HCT116 (cell line): ENCODE data around the gene ABHD12. TPM values are rescaled to one million over a fixed set of nuclear protein-coding genes. Genes with fewer than 3 reads are reported as not detected.

Experiments used
- ATAC-seq: fragments of 200-7000 bp; cut with Tn5 transposase; 2 replicates; pipeline ENCODE4 v1.9.1; 2020; ENCODE audit warnings: mild to moderate bottlenecking, moderate library complexity
- BruUV-seq: library from RNA; stranded (reverse); fragments of 400-500 nt; replicated peaks from 2 replicates; lab custom pipeline; 2021; lab: Mats Ljungman, UMichigan
- CTCF ChIA-PET: fragments of 300-600 bp; sonication (Branson Sonifier 250); formaldehyde crosslinking; loops from one replicate; lab custom pipeline; 2021; ENCODE audit warnings: antibody characterized with exemption; lab: Charles Lee
- POLR2A ChIA-PET: fragments of 300-600, 350-600 bp; sonication (Branson Sonifier 250); formaldehyde crosslinking; loops from one replicate; lab custom pipeline; 2021; ENCODE audit warnings: antibody characterized with exemption; lab: Charles Lee
- RAD21 ChIA-PET, 2 experiments: fragments of 300-600 bp; sonication (Branson Sonifier 250); formaldehyde crosslinking; loops; one replicate each; lab custom pipeline; 2023; ENCODE audit warnings: low total read pairs in 2 of 2; ENCODE audit not compliant: uncharacterized antibody in 2 of 2, unreplicated experiment in 2 of 2, low non-redundant PET in 1 of 2; lab: Charles Lee
- DNase-seq: peaks from one replicate; pipeline ENCODE4 v3.0.0-alpha.2; 2010; ENCODE audit warnings: low read depth, low spot score
- H2AFZ ChIP-seq: fragments of 200-600 bp; shearing (Covaris generic), sonication (generic); 2 replicates; pipeline ENCODE4 v1.6.1; 2017; ENCODE audit warnings: low read depth, mixed run types, mixed read lengths, antibody characterized with exemption, low read length; ENCODE audit not compliant: poor library complexity, severe bottlenecking
- H3K27ac ChIP-seq: 2 replicates; pipeline ENCODE4 v1.5.1; 2012; ENCODE audit warnings: low read depth, low read length
- H3K27me3 ChIP-seq: fragments of 200-600 bp; sonication (generic); 2 replicates; pipeline ENCODE4 v1.6.1; 2016; ENCODE audit warnings: mixed run types, low read length, mixed read lengths; ENCODE audit not compliant: insufficient read depth
- H3K36me3 ChIP-seq, 2 experiments: fragments of 200-500 bp in 1 of 2; fragments of 200-600 bp in 1 of 2; sonication (Bioruptor generic) in 1 of 2; sonication (generic) in 1 of 2; 2 replicates each; pipeline versions ENCODE4 v1.5.1 to v1.6.1; 2014 to 2016; ENCODE audit warnings: low read length in 2 of 2, inconsistent platforms in 1 of 2, mixed read lengths in 1 of 2, mixed run types in 1 of 2; ENCODE audit not compliant: insufficient read depth in 2 of 2, control insufficient read depth in 1 of 2
- H3K4me1 ChIP-seq, 2 experiments: fragments of 200-600 bp in 1 of 2; sonication (generic) in 1 of 2; 2 replicates each; pipeline versions ENCODE4 v1.5.1 to v1.6.1; 2012 to 2017; ENCODE audit warnings: low read length in 2 of 2, inconsistent platforms in 1 of 2, mild to moderate bottlenecking in 1 of 2, mixed read lengths in 1 of 2, mixed run types in 1 of 2, moderate library complexity in 1 of 2; ENCODE audit not compliant: insufficient read depth in 2 of 2, control insufficient read depth in 1 of 2
- H3K4me2 ChIP-seq: fragments of 200-600 bp; sonication (generic); 2 replicates; pipeline ENCODE4 v1.6.1; 2017; ENCODE audit warnings: mixed run types, low read length, mixed read lengths
- H3K4me3 ChIP-seq, 2 experiments: fragments of 200-600 bp in 1 of 2; sonication (generic) in 1 of 2; replicated peaks in 1 of 2; 2 replicates each; pipeline ENCODE4 v1.5.1; 2011 to 2016; ENCODE audit warnings: low read length in 2 of 2, control low read depth in 1 of 2, low read depth in 1 of 2, mild to moderate bottlenecking in 1 of 2, mixed read lengths in 1 of 2, mixed run types in 1 of 2
- H3K79me2 ChIP-seq: fragments of 200-600 bp; sonication (generic); 2 replicates; pipeline ENCODE4 v1.6.1; 2017; ENCODE audit warnings: mild to moderate bottlenecking, mixed run types, low read length, moderate library complexity, mixed read lengths; ENCODE audit not compliant: insufficient read depth
- H3K9ac ChIP-seq: fragments of 200-600 bp; sonication (generic); 2 replicates; pipeline ENCODE4 v1.6.1; 2016; ENCODE audit warnings: low read length, mixed read lengths
- H3K9me2 ChIP-seq: fragments of 200-600 bp; sonication (generic), shearing (Covaris generic); 2 replicates; pipeline ENCODE4 v1.6.1; 2017; ENCODE audit warnings: mixed run types, mild to moderate bottlenecking, moderate library complexity; ENCODE audit not compliant: insufficient read depth
- H3K9me3 ChIP-seq, 2 experiments: fragments of 200-500 bp in 1 of 2; fragments of 200-600 bp in 1 of 2; sonication (Bioruptor generic) in 1 of 2; sonication (generic) in 1 of 2; 2 replicates each; pipeline ENCODE4 v1.6.1; 2014 to 2017; ENCODE audit warnings: low read length in 2 of 2, mixed read lengths in 2 of 2, inconsistent platforms in 1 of 2, low read depth in 1 of 2, mild to moderate bottlenecking in 1 of 2, mixed run types in 1 of 2, moderate library complexity in 1 of 2; ENCODE audit not compliant: control insufficient read depth in 1 of 2, insufficient read depth in 1 of 2
- H4K20me1 ChIP-seq: fragments of 200-600 bp; sonication (generic), shearing (Covaris generic); 2 replicates; pipeline ENCODE4 v1.6.1; 2017; ENCODE audit warnings: mixed run types, mild to moderate bottlenecking, moderate library complexity; ENCODE audit not compliant: insufficient read depth
- EGR1 ChIP-seq: IDR thresholded peaks from 2 replicates; pipeline ENCODE4 v1.6.1; 2012; ENCODE audit warnings: low read depth
- EZH2 ChIP-seq: fragments of 200-600 bp; sonication (generic); IDR thresholded peaks from 2 replicates; pipeline ENCODE4 v1.6.1; 2017; ENCODE audit warnings: antibody characterized with exemption, mixed run types
- JUND ChIP-seq: IDR thresholded peaks from 2 replicates; pipeline ENCODE4 v1.6.1; 2012
- POLR2A ChIP-seq: IDR thresholded peaks from 2 replicates; pipeline ENCODE4 v1.7.0; 2011; ENCODE audit warnings: borderline replicate concordance; ENCODE audit not compliant: insufficient read depth, insufficient read length; ENCODE audit errors: extremely low read depth
- POLR2AphosphoS5 ChIP-seq: IDR thresholded peaks from 2 replicates; pipeline ENCODE4 v1.6.1; 2011; ENCODE audit warnings: mild to moderate bottlenecking, low read depth, low read length, moderate library complexity
- RAD21 ChIP-seq: IDR thresholded peaks from 2 replicates; pipeline ENCODE4 v1.6.1; 2012; ENCODE audit warnings: low read depth, mild to moderate bottlenecking
- SIN3A ChIP-seq: IDR thresholded peaks from 2 replicates; pipeline ENCODE4 v1.6.1; 2012; ENCODE audit warnings: low read depth
- SRF ChIP-seq: IDR thresholded peaks from 2 replicates; pipeline ENCODE4 v1.6.1; 2012; ENCODE audit warnings: low read depth
- TCF7L2 ChIP-seq: IDR thresholded peaks from 2 replicates; pipeline ENCODE4 v1.7.0; 2011; ENCODE audit warnings: borderline replicate concordance, inconsistent platforms; ENCODE audit not compliant: insufficient read depth, insufficient read length; ENCODE audit errors: extremely low read depth
- YY1 ChIP-seq: IDR thresholded peaks from 2 replicates; pipeline ENCODE4 v1.6.1; 2011; ENCODE audit warnings: low read length, low read depth, moderate library complexity, mild to moderate bottlenecking; ENCODE audit not compliant: insufficient replicate concordance; ENCODE audit errors: extremely low read depth
- ZNF274 ChIP-seq: fragments of 200-500 bp; sonication (Bioruptor generic); IDR thresholded peaks from 2 replicates; pipeline ENCODE4 v1.6.1; 2014; ENCODE audit warnings: mild to moderate bottlenecking, low read depth, low read length, inconsistent platforms
- intact Hi-C: fragments of 100-400 bp; cut with micrococcal nuclease; formaldehyde crosslinking; loops from 2 replicates; pipeline ENCODE4 v1.10.0; 2022
- total RNA-seq: library from RNA; stranded (reverse); gene quantifications from one replicate; pipeline ENCODE4 v1.2.1, GENCODE V29; 2021; ENCODE audit not compliant: unreplicated experiment
- TF ChIP-seq, protein P1 (sequence below): IDR thresholded peaks from 2 replicates; pipeline ENCODE4 v1.6.1; 2011; ENCODE audit warnings: mild to moderate bottlenecking, low read length, moderate library complexity; ENCODE audit not compliant: insufficient replicate concordance; ENCODE audit errors: extremely low read depth
- TF ChIP-seq, protein P2 (sequence below): IDR thresholded peaks from 2 replicates; pipeline ENCODE4 v1.6.1; 2012; ENCODE audit warnings: low read depth
- TF ChIP-seq, protein P3 (sequence below): IDR thresholded peaks from 2 replicates; pipeline ENCODE4 v1.6.1; 2012

Gene ABHD12
- total RNA-seq, 1 experiment from 2014 or later, result 31.7 TPM

DNA sequence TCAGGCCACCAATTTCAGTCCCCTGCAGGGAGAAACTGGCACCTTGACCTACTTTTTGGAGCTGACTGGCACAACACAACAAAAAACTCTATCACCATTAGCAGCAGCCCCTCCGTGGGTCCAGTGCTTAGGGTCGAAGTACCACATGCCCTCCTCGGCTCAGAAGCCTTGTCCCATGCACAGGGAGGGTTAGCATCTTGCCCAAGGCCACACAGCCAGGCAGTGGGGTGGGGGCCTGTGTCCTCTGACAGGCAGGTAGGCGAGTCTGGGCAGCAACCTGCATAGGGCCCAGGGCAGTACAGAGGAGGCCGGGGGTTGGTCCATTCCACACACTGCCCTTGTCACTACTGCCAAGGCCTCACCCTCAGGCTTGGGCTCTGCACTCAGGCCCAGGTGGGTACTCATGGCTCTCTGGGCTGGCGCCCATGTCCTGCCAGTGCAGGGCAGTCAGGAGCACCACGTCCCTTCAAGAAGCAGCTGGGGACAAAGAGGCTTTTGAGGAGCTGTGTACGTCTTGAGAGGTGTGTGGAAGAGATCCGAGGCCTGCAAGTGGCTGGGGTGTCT is 89.2 kb downstream of the ABHD12 start:
- POLR2A ChIA-PET, result interaction anchor here (2.1 kb wide), 1 partner anchor 54 kb away, joined by 4 read pairs; the partner anchor contains the start of gene PYGB

More for the DNA sequence above, 89.2 kb downstream of the ABHD12 start:
- no peaks in the 10 kb centered on the region for H3K27me3 ChIP-seq
- ChIA-PET CTCF (interaction anchor here (2.0 to 3.3 kb wide), 2 partner anchors 97 to 162 kb away, joined by 4 to 34 read pairs; no protein-coding TSS in a partner anchor), RAD21 (no interaction called here)
- peaks cover 23 to 24% of the 10 kb centered on the region in 2 experiments for H3K4me1 ChIP-seq
- H3K27ac ChIP-seq, result no peak overlapping the region
- no peak overlapping the region for H2AFZ ChIP-seq
- no TSS peak for BruUV-seq
- DNase-seq (no peak), ATAC-seq (no peak)
- TF ChIP-seq, protein P1, sequence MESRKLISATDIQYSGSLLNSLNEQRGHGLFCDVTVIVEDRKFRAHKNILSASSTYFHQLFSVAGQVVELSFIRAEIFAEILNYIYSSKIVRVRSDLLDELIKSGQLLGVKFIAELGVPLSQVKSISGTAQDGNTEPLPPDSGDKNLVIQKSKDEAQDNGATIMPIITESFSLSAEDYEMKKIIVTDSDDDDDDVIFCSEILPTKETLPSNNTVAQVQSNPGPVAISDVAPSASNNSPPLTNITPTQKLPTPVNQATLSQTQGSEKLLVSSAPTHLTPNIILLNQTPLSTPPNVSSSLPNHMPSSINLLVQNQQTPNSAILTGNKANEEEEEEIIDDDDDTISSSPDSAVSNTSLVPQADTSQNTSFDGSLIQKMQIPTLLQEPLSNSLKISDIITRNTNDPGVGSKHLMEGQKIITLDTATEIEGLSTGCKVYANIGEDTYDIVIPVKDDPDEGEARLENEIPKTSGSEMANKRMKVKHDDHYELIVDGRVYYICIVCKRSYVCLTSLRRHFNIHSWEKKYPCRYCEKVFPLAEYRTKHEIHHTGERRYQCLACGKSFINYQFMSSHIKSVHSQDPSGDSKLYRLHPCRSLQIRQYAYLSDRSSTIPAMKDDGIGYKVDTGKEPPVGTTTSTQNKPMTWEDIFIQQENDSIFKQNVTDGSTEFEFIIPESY, result no peak
- TF ChIP-seq ZNF274 (no peak), EZH2 (no peak), POLR2A (no peak), TCF7L2 (no peak), SRF (no peak), JUND (no peak), POLR2AphosphoS5 (no peak), RAD21 (no peak), SIN3A (no peak), YY1 (no peak), EGR1 (no peak)
- TF ChIP-seq, protein P2, sequence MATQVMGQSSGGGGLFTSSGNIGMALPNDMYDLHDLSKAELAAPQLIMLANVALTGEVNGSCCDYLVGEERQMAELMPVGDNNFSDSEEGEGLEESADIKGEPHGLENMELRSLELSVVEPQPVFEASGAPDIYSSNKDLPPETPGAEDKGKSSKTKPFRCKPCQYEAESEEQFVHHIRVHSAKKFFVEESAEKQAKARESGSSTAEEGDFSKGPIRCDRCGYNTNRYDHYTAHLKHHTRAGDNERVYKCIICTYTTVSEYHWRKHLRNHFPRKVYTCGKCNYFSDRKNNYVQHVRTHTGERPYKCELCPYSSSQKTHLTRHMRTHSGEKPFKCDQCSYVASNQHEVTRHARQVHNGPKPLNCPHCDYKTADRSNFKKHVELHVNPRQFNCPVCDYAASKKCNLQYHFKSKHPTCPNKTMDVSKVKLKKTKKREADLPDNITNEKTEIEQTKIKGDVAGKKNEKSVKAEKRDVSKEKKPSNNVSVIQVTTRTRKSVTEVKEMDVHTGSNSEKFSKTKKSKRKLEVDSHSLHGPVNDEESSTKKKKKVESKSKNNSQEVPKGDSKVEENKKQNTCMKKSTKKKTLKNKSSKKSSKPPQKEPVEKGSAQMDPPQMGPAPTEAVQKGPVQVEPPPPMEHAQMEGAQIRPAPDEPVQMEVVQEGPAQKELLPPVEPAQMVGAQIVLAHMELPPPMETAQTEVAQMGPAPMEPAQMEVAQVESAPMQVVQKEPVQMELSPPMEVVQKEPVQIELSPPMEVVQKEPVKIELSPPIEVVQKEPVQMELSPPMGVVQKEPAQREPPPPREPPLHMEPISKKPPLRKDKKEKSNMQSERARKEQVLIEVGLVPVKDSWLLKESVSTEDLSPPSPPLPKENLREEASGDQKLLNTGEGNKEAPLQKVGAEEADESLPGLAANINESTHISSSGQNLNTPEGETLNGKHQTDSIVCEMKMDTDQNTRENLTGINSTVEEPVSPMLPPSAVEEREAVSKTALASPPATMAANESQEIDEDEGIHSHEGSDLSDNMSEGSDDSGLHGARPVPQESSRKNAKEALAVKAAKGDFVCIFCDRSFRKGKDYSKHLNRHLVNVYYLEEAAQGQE, result no peak
- TF ChIP-seq, protein P3, sequence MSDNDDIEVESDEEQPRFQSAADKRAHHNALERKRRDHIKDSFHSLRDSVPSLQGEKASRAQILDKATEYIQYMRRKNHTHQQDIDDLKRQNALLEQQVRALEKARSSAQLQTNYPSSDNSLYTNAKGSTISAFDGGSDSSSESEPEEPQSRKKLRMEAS, result no peak
- H3K36me3 ChIP-seq, result peaks cover 3 to 6% of the 10 kb centered on the region in 2 experiments; a peak in 1 of 4 replicates
- no peaks in the 10 kb centered on the region for H3K9me3 ChIP-seq
- H3K4me2 ChIP-seq, result no peak overlapping the region
- intact Hi-C loops, result loop anchor here (10.0 kb wide), 2 partner anchors 47 to 273 kb away; no protein-coding TSS in a partner anchor
- no peak overlapping the region for H3K9ac ChIP-seq
- no peaks in the 10 kb centered on the region for H4K20me1 ChIP-seq
- no peak overlapping the region for H3K4me3 ChIP-seq
- no peaks in the 10 kb centered on the region for H3K9me2 ChIP-seq
- H3K79me2 ChIP-seq, result no peaks in the 10 kb centered on the region
